GM18526 (cell line): Measurements from ENCODE around the gene KTN1.

ENCODE experiments used
- POLR2A ChIP-seq: IDR thresholded peaks from 3 replicates; pipeline ENCODE4 v1.6.1; 2011; ENCODE audit not compliant: insufficient read length; ENCODE audit errors: extremely low read depth

The KTN1 gene

GRCh38 chr14:55556929-55557623 is 22.9 kb upstream of the KTN1 start:
- TF ChIP-seq POLR2A: no peak

- no peak for TF ChIP-seq POLR2A
Observed at GRCh38 chr14:55562135-55562534, 17.9 kb upstream of the KTN1 start.

GRCh38 chr14:55568618-55569017 is 11.4 kb upstream of the KTN1 start:
- no peak for TF ChIP-seq POLR2A

- TF ChIP-seq POLR2A: no peak
Observed at GRCh38 chr14:55571125-55571889, 8.7 kb upstream of the KTN1 start.

- TF ChIP-seq POLR2A: no peak
Observed at GRCh38 chr14:55572578-55572977, 7.4 kb upstream of the KTN1 start.

GRCh38 chr14:55574988-55575387 is 5.0 kb upstream of the KTN1 start:
- no peak for TF ChIP-seq POLR2A

GRCh38 chr14:55577229-55577628 is 2.8 kb upstream of the KTN1 start:
- TF ChIP-seq POLR2A: no peak

- no peak for TF ChIP-seq POLR2A
Observed at GRCh38 chr14:55578511-55578910, 1.5 kb upstream of the KTN1 start.

GRCh38 chr14:55580470-55581341 is 699 bp downstream of the KTN1 start:
- no peak for TF ChIP-seq POLR2A

GRCh38 chr14:55581342-55581771 is 1.4 kb downstream of the KTN1 start:
- TF ChIP-seq POLR2A: no peak

GRCh38 chr14:55582746-55583145 is 2.7 kb downstream of the KTN1 start:
- no peak for TF ChIP-seq POLR2A

- TF ChIP-seq POLR2A: no peak
Observed at GRCh38 chr14:55583942-55584468, 4.0 kb downstream of the KTN1 start.

GRCh38 chr14:55585854-55586253 is 5.8 kb downstream of the KTN1 start:
- TF ChIP-seq POLR2A: no peak

- TF ChIP-seq POLR2A: no peak
Observed at GRCh38 chr14:55586411-55586810, 6.4 kb downstream of the KTN1 start.

- no peak for TF ChIP-seq POLR2A
Observed at GRCh38 chr14:55587847-55588246, 7.8 kb downstream of the KTN1 start.
